SH-SY5Y (cell line): ENCODE data around the gene SDF2L1.

Experiments
- GATA2 ChIP-seq: IDR thresholded peaks from 2 replicates; pipeline ENCODE4 v1.6.1; 2011; ENCODE audit warnings: mild to moderate bottlenecking, low read depth, low read length
- GATA3 ChIP-seq: IDR thresholded peaks from 2 replicates; pipeline ENCODE4 v1.6.1; 2011; ENCODE audit warnings: low read depth, mild to moderate bottlenecking, low read length, moderate library complexity

- no peak for TF ChIP-seq GATA2
- no peak for TF ChIP-seq GATA3
Observed at GRCh38 chr22:21640810-21641209, 1.3 kb upstream of the SDF2L1 start.
